ENCODE results near the gene NR5A2.
A peak's percentile ranks its signal among the peaks of the same experiment; 100 is the strongest.

The NR5A2 gene

GRCh38 chr1:200036619-200037270, 9.2 kb downstream of the NR5A2 start:
- DNase-seq = no peak

- DNase-seq = no peak
These were observed 10.0 kb downstream of the NR5A2 start for GRCh38 chr1:200037501-200037900.

DNA sequence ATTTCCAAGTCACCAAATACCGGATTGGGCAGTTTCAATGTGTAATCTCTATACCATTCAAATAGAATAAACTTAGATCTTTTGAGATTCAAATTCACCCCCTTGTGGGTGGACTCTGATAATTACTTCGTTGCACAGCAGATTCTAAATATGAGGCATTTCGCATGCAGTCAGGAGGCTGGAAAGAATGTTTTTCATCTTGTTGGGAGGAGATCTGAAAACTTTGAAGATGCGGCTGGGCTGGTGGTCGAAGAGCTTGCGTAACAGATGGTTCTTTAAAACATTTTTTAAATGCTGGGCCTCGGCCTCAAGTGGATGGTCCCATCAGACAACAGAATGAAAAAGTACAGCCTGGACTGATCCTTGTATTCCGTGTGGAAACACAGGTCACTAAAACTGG, 10.4 kb downstream of the NR5A2 start:
- no peak for DNase-seq

DNA sequence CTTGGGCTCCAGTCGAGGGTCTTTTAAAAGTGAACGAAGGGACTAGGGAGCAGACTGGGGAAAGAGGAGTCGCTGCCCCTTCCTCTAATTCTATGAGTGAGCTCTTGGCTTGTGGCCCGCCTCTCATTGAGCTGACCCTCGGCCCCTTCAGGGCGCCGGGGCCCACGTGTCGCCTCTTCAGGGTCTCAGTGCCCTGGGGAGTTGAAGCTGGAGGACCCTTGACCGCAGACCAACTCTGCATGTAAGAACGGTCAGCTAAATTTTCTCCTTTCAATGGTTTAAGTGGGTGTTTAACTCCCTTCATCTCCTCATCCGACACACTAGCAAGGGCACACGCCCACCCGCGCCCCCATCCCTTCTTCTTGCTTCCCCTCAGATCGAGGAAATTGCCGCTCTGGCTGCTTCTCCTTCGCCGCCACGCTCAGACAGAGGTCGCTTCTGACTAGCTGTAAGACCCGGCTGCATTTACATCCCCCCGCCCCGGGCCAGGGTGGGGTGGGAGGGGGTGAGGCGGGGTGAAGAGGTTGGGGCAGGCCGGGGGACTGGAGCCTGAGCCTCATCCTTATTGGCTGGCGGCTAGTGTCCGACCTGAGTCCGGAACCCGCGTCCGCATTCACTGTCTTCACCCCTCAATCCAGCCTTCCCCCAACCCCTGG, 10.9 kb downstream of the NR5A2 start:
- DNase-seq = no peak

GRCh38 chr1:200038981-200039848, 11.7 kb downstream of the NR5A2 start:
- DNase-seq = peak; percentile 19

DNA sequence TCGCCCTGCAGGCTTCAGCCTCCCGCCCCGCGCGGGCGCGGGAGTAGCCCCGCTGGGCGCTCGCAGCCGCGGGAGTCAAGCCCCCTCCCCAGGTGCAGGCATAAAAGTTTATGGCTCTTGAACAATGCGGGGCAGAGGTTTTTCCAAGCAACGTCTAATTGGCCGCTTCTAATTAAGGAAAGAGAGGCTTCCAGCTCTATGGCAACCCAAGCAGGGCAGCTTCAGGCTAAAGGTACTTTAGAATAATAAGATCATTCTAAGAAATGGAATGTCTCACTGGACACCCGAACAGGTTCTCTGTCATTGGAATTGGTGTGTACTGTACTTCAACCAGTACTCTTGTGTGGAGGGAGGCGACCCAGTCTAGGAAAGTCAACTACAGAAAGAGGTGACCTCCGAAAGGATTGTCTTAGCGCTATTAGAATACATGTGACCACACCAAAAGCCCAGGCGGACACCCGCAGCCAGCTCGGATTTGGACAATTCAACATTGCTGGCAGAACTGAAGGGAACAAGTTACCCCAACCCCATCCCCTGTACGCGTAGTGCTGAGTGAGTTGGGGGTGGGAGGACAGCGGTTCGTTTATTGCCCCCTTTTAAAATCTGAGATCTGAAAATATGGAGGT, 12.5 kb downstream of the NR5A2 start:
- DNase-seq = no peak

DNA sequence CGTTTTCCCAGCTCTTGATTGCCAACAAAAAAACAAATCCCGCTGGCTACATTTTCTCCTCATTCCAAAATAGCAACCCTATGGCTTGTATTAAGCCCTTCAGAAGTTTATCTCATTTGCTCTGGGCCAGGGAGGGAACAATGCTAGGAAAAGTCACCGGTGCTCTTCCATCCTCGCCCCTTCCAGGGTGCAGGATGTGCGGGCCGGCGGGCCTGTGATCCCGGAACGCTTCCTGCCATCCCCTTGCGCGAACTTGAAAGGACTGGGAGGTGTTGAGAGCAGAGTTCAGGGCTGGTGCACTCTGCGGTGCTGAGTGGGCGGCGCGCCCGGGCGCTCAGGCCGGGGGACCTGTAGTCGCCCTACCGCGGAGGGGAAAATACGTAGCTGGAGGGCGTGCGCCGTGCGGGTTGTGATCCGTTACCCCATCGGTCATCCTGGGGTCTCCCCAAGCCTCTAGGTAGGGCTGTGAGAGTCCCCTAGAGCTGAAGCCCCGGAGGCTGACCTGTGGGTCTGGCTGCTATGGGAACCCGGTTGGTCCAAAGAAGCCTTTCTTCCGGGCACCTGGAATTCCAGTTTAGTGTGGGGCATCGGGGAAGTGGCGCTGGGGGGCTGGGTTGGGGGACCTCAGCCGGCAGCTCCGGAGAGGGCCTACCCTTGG, 13.1 kb downstream of the NR5A2 start:
- no peak for DNase-seq

GRCh38 chr1:200041337-200042118, 14.0 kb downstream of the NR5A2 start:
- DNase-seq = no peak

GRCh38 chr1:200042119-200042551, 14.6 kb downstream of the NR5A2 start:
- DNase-seq = no peak

DNA sequence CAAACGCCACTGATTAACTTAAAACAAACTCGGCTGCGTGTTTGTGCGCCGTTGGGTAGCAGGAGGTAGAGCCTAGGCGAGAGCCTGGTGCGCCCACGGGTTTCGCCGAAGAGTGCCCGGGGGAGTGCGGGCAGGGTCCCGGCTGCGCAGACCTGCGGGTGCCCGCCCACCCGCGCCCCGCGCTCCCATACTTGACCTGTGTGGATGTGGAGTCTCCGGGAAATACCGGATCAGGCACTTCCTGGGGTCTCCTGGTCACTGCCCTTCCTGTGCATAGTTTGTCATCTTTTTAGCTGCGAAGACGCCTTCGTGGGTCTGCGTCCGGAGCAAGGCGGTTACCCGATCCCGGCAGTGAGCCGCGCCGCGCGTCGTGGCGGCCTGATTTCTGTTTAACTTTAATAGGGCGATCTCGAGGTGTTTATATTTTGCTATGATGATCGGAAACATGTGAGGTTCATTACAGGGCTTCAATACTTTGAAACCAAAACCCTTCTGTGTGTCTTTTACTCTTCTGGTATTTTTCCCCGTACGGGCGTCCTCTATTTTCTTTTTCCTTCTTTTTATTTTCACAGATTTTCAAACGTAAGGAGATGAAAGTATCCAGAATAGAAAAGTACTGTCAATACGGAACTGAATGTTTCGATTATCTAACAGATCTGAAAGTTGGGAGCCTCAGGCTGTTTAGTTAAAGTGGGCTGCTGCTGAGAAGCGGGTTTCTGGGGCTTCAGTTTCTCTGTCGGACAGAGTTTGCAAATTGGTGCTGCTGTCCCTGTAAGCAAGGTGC, 15.2 kb downstream of the NR5A2 start:
- no peak for DNase-seq

DNA sequence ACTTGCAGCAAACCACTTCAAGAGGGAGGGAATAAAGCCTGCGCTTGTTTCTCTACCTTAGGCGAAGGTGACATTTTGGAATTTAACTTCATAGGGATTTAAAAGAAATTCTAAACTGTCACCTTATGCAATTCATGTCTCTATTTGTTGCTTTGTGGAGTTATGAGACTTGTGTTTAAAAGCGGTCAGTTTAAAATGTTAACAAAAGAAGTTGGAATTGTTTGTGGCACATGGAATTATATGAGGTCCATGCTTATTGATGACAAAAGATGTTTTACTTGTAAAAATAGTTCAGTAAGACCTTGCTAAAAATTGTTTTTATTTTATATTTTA, 15.8 kb downstream of the NR5A2 start:
- no peak for DNase-seq

DNA sequence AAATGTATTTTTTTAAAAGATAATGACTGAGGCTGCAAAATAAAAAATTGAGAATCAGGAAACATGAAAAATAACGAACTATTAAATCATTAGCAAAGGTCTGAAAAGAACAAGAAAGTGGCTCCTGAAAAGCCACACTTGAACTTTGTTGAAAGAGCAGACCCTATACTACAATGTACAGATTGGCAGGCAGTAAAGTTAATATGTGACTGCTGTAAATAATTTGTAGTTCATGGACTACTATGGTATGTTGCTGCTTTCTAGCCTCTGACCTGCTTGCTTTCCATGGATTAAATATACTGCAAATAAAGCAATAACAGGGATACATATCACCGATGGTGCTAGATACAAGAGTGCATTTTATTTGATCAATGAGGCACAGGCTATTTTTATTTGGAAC, 18.6 kb downstream of the NR5A2 start:
- no peak for DNase-seq

- no peak for DNase-seq
These were observed 20.7 kb downstream of the NR5A2 start for GRCh38 chr1:200048244-200048643.

- DNase-seq = no peak
These were observed 22.3 kb downstream of the NR5A2 start for GRCh38 chr1:200049810-200050209.

DNA sequence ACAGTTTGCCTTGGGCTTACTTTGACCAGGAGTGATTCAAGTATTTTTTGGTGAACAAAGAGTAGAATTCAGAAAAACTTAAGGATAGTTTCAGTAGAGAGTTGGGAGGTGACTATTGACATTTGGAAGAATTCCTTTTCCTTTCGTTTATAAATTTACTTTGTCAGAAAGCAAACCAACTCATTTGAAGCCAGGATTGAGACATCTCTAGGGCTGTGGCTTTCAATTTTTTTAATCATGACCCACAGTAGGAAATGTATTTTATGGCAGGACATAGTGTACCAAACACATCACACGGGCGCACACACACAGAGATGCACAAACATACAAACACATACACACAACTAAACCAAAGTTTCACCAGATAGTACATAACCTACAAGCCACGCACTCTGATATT, 24.1 kb downstream of the NR5A2 start:
- DNase-seq = no peak

DNA sequence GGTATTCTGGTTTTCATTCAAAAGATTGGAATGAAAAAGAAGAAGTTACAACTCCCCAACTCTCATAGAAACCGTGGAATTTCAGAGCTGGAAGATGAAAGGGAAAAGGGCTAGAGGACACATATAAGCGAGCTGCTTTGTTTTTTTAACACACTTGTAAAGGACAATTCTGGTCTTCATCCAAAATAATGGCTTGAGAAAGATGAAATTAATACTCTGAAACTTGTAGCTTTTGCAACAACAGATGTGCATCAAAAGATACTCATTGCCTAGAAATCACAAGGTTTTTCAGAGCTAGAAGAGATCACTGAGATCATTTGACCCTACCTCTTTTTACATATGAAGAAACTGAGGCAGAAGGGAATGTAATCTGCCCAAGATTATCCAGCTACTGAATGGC, 25.6 kb downstream of the NR5A2 start:
- DNase-seq = no peak

DNA sequence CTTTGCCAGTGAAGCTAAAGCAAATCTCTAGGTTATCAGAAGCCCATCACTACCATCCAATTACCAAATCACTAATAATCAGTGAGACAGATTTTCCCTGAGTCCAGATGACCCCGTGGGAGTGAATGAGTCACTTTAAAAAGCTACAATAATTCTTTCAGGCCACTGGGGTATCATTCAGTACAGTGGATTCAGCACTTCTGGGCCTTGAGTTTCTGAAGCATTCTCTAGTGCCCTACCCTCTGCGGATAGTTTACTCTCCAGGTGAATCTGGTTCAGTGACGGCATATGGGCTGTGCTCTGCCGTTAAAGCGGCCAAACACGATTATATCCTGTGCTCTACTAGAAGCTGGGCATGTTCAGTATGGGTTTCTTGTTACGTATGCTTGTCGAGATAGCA, 26.1 kb downstream of the NR5A2 start:
- DNase-seq = no peak

GRCh38 chr1:200058341-200058740, 30.8 kb downstream of the NR5A2 start:
- no peak for DNase-seq

DNA sequence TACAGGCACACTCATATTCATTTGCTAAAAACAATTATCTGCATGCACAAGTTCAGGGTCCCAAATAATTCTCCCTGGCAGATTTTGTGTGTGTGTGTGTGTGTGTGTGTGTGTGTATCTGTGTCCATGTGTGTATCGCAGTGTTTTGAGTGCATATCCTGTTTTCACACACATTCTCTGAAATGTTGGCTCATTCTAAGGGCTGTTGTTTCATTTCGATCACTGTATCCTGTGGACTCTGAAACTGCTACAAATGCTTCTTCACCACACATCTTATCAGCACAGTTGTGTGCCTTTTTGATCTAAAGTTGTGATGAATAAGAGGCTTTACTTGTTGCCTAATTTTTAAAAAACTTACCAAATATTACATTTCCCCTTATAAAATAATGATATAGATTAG, 34.6 kb downstream of the NR5A2 start:
- DNase-seq = no peak

GRCh38 chr1:200072636-200073285, 45.3 kb downstream of the NR5A2 start:
- no peak for DNase-seq

DNA sequence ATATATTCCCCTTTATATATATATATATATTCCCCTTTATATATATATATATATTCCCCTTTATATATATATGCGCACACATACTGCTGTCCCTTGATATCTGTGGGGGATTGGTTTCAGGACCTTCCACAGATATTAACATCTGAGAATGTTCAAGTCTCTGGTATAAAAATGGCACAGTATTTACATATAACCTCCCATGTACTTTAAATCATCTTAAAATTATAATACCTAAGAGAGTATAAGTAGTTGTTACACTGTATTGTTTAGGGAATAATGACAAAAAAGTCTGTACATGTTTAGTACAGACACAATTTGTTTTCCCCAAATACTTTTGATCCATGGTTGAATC, 45.8 kb downstream of the NR5A2 start:
- no peak for DNase-seq

Measured in NCI-H2029 (cell line).